ENCODE measurements around the gene LRRC72.

GRCh38 chr7:16616542-16616941, 89.9 kb downstream of the LRRC72 start:
- TF ChIP-seq CTCF (IDR thresholded peaks at IDR 0.05 in 2 of 3, conservative IDR thresholded peaks at IDR 0.05 in 1 of 3; ENCODE audit: insufficient read depth in 2 of 3, low read depth in 1 of 3, low read length in 3 of 3) (no peak), SP1 (CRISPR knock-in tag; IDR thresholded peaks at IDR 0.05) (no peak), MYC (IDR thresholded peaks at IDR 0.05; ENCODE audit: low read depth, low read length) (no peak), MYC (CRISPR knock-in tag; IDR thresholded peaks at IDR 0.05; ENCODE audit: borderline replicate concordance, low read depth) (no peak), MLLT1 (IDR thresholded peaks at IDR 0.05) (no peak), NONO (IDR thresholded peaks at IDR 0.05; ENCODE audit: low read depth in 2 of 2, low read length in 1 of 2) (no peak), ZC3H4 (CRISPR knock-in tag; IDR thresholded peaks at IDR 0.05; ENCODE audit: borderline replicate concordance) (no peak), CHD1 (IDR thresholded peaks at IDR 0.05; ENCODE audit: low read length) (no peak), ZNF431 (CRISPR knock-in tag; IDR thresholded peaks at IDR 0.05) (no peak), U2AF1 (optimal IDR thresholded peaks at IDR 0.05; ENCODE audit: low read depth, low read length) (no peak), KAT8 (IDR thresholded peaks at IDR 0.05; ENCODE audit: low read depth) (no peak), ZNF583 (CRISPR knock-in tag; IDR thresholded peaks at IDR 0.05) (no peak), ZNF707 (CRISPR knock-in tag; conservative IDR thresholded peaks at IDR 0.05) (no peak), SIN3B (IDR thresholded peaks at IDR 0.05; ENCODE audit: low read depth) (no peak)
